Activated T-helper 17 cell treated with anti-CD3 and anti-CD28 coated beads, Interleukin-2, amount 50 U/mL, for 72 hours (primary cell): ENCODE measurements around the gene GABRG3. TPM values are rescaled to one million over a fixed set of nuclear protein-coding genes. Genes with fewer than 3 reads are reported as not detected.

Experiments used
- ATAC-seq: fragments of 150-1000 bp; cut with Tn5 transposase; replicated peaks from 2 replicates; pipeline ENCODE4 v1.10.0; 2021; ENCODE audit warnings: mild to moderate bottlenecking, moderate library complexity
- H3K27ac Mint-ChIP-seq: one replicate; pipeline ENCODE4 v1.8.0; 2022; ENCODE audit warnings: mixed read lengths
- H3K27me3 Mint-ChIP-seq: one replicate; pipeline ENCODE4 v1.8.0; 2022; ENCODE audit warnings: mixed read lengths
- H3K36me3 Mint-ChIP-seq: one replicate; pipeline ENCODE4 v1.8.0; 2022; ENCODE audit warnings: low read depth, mild to moderate bottlenecking, mixed read lengths
- H3K4me1 Mint-ChIP-seq: one replicate; pipeline ENCODE4 v1.8.0; 2022; ENCODE audit warnings: mixed read lengths
- H3K4me3 Mint-ChIP-seq: one replicate; pipeline ENCODE4 v1.8.0; 2022; ENCODE audit warnings: mild to moderate bottlenecking, mixed read lengths
- H3K9me3 Mint-ChIP-seq: one replicate; pipeline ENCODE4 v1.8.0; 2022; ENCODE audit warnings: mixed read lengths
- total RNA-seq, 2 donors: library from RNA; stranded (reverse); gene quantifications; one replicate each; pipeline ENCODE4 v1.2.3, GENCODE V29; 2022

GABRG3 gene
- total RNA-seq, 2 donors from 2014 or later: not detected

DNA sequence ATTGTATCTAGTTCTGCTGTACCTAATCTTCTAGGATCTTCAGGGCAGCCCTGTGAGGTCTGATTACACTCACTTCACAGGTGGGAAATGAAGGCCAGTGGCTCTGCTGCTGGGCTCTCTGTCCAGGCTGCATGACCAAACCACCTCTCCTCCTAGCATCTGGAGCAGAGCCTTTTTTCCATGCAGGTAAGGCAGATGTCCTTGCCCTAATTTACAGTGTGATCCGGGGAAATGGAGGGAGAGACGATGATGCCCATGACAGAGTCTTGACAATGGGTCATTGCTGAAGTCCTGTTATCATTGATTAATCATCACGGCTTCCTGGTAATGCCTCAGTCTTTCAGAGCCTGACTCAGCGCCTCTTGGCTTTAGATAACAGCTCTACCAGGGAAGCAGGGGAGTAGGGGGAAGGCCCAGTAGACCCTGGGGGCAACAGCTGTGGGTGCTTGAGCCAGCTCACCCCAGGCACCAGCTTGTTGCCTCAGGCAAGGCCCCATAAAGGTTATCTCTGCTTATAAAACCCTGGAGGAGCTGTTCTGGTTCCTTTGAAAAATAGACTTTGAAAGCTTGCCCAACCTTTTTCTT lies 153.4 kb downstream of the GABRG3 start:
- Mint-ChIP-seq H3K4me1 (no peaks in the 10 kb centered on the region), H3K27me3 (no peaks in the 10 kb centered on the region), H3K27ac (no peak overlapping the region), H3K36me3 (no peaks in the 10 kb centered on the region), H3K4me3 (no peak overlapping the region), H3K9me3 (peaks cover 17% of the 10 kb centered on the region)
- ATAC-seq: no peak

DNA sequence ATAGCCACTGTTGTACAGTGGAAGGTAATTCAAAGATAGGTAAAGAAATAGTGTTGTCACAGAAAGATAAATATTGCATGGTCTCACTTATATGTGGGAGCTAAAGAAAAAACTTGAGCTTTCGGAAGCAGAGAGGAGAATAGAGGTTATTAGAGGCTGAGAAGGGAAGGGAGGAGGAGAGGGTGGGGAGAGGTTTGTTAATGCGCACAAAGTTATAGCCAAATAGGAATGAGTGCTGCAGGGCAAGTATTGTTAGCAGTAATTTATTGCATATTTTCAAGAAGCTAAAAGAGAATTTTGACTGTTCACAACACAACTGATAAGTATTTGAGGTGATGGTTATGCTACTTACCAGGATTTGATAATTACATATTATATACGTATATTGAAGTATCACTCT lies 154.2 kb downstream of the GABRG3 start:
- Mint-ChIP-seq H3K4me3 (no peak overlapping the region), H3K4me1 (no peaks in the 10 kb centered on the region), H3K36me3 (no peaks in the 10 kb centered on the region), H3K27me3 (no peaks in the 10 kb centered on the region), H3K27ac (no peak overlapping the region), H3K9me3 (peaks cover 17% of the 10 kb centered on the region)
- no peak for ATAC-seq

DNA sequence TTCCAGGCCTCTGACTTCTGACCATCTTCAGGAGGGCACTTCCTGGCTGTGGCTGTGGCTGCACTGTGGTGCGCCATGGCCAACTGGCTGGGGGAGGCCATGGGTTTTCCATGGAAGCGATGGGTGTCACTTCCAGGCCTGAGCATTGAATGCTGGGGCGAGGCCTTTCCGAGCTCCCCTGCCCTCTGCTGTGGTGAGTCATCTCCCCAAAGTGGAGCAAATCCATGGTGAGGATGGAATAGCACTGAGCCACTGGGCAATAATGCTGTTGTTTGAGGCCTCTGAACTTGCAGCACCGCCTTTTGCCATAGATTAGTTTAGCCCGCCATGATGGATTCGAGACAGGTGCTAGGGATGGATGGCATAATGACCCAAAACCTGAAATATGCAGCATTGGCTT lies 155.5 kb downstream of the GABRG3 start:
- Mint-ChIP-seq H3K4me1 (no peaks in the 10 kb centered on the region), H3K9me3 (peaks cover 20% of the 10 kb centered on the region), H3K4me3 (no peak overlapping the region), H3K27ac (no peak overlapping the region), H3K36me3 (no peaks in the 10 kb centered on the region), H3K27me3 (no peaks in the 10 kb centered on the region)
- ATAC-seq: no peak

DNA sequence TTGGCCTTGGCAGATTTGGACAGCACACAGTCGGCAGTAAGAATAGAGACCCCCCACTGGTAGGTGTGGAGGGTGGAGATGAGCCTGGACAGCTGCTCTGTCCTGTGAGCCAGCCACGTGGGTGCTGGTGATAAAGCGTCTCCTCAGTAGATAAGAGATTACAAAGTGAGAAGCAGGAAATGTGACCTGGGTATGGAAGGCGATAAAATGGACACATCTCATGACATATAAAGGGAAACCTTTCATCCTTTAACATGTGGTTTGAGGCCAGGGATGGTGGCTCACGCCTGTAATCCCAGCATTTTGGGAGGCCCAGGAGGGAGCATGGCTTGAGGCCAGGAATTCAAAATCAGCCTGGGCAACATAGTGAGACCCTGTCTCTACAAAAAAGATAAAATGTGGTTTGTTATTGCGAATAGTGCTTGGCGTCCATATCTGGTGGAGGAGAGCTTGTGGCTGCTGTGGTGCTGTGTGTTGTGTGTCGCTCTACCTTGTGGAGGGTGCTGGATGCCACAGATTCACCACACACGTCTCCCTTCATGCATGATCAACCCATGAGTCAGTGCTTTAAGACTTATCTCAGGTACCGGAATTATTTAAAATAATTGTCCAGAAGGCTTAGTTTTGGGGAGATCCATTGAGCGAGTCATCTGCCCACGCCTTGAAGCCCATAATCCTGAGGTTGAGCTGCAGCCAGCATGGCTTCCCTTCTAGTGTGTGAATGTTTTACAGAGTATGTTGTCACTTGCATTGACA lies 157.0 kb downstream of the GABRG3 start:
- H3K27me3 Mint-ChIP-seq: no peaks in the 10 kb centered on the region
- H3K9me3 Mint-ChIP-seq: peaks cover 16% of the 10 kb centered on the region
- ATAC-seq: no peak
- no peak overlapping the region for H3K4me3 Mint-ChIP-seq
- no peaks in the 10 kb centered on the region for H3K4me1 Mint-ChIP-seq
- no peaks in the 10 kb centered on the region for H3K36me3 Mint-ChIP-seq
- no peak overlapping the region for H3K27ac Mint-ChIP-seq

GRCh38 chr15:27133249-27133648 lies 162.3 kb downstream of the GABRG3 start:
- no peak overlapping the region for H3K4me3 Mint-ChIP-seq
- H3K27me3 Mint-ChIP-seq: no peaks in the 10 kb centered on the region
- H3K4me1 Mint-ChIP-seq: no peaks in the 10 kb centered on the region
- H3K36me3 Mint-ChIP-seq: no peaks in the 10 kb centered on the region
- H3K9me3 Mint-ChIP-seq: peaks cover 7% of the 10 kb centered on the region
- ATAC-seq: no peak
- H3K27ac Mint-ChIP-seq: no peak overlapping the region

- H3K4me1 Mint-ChIP-seq: no peaks in the 10 kb centered on the region
- peaks cover 14% of the 10 kb centered on the region for H3K9me3 Mint-ChIP-seq
- no peaks in the 10 kb centered on the region for H3K36me3 Mint-ChIP-seq
- no peak overlapping the region for H3K4me3 Mint-ChIP-seq
- no peak for ATAC-seq
- no peak overlapping the region for H3K27ac Mint-ChIP-seq
- H3K27me3 Mint-ChIP-seq: no peaks in the 10 kb centered on the region
These were observed 163.5 kb downstream of the GABRG3 start for GRCh38 chr15:27134481-27134880.

- Mint-ChIP-seq H3K36me3 (no peaks in the 10 kb centered on the region), H3K4me1 (no peaks in the 10 kb centered on the region), H3K9me3 (peaks cover 14% of the 10 kb centered on the region), H3K27ac (no peak overlapping the region), H3K27me3 (no peaks in the 10 kb centered on the region), H3K4me3 (no peak overlapping the region)
- ATAC-seq: no peak
These were observed 164.2 kb downstream of the GABRG3 start for GRCh38 chr15:27135151-27135550.

GRCh38 chr15:27137127-27137526 lies 166.1 kb downstream of the GABRG3 start:
- no peaks in the 10 kb centered on the region for H3K4me1 Mint-ChIP-seq
- peaks cover 13% of the 10 kb centered on the region for H3K9me3 Mint-ChIP-seq
- no peaks in the 10 kb centered on the region for H3K27me3 Mint-ChIP-seq
- H3K36me3 Mint-ChIP-seq: no peaks in the 10 kb centered on the region
- ATAC-seq: no peak
- no peak overlapping the region for H3K27ac Mint-ChIP-seq
- no peak overlapping the region for H3K4me3 Mint-ChIP-seq

- H3K9me3 Mint-ChIP-seq: peaks cover 16% of the 10 kb centered on the region
- no peak overlapping the region for H3K4me3 Mint-ChIP-seq
- ATAC-seq: no peak
- H3K36me3 Mint-ChIP-seq: no peaks in the 10 kb centered on the region
- H3K27me3 Mint-ChIP-seq: no peaks in the 10 kb centered on the region
- no peaks in the 10 kb centered on the region for H3K4me1 Mint-ChIP-seq
- H3K27ac Mint-ChIP-seq: no peak overlapping the region
These were observed 194.6 kb downstream of the GABRG3 start for GRCh38 chr15:27165590-27165989.

DNA sequence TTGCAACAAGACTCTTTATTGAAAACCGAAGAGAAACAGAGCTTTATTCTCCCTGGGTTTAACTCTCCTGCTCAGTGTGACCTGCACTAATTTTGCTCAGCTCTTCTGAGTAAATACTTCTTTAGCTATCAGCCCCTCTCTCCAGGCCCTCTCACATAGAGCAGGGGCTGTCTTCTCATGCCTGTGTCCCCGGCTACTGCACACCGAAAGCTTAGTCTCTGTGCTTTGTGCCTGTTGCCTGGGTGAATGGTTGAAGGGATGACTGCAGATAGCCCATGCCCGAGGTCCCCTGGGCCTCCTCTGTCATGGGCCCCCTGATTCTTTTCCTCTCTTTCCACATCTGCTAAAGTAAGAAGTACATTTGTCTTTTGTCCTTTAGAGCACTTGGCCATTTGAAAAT lies 195.9 kb downstream of the GABRG3 start:
- Mint-ChIP-seq H3K27me3 (no peaks in the 10 kb centered on the region), H3K4me3 (no peak overlapping the region), H3K9me3 (peaks cover 16% of the 10 kb centered on the region), H3K36me3 (no peaks in the 10 kb centered on the region), H3K4me1 (no peaks in the 10 kb centered on the region), H3K27ac (no peak overlapping the region)
- ATAC-seq: no peak

DNA sequence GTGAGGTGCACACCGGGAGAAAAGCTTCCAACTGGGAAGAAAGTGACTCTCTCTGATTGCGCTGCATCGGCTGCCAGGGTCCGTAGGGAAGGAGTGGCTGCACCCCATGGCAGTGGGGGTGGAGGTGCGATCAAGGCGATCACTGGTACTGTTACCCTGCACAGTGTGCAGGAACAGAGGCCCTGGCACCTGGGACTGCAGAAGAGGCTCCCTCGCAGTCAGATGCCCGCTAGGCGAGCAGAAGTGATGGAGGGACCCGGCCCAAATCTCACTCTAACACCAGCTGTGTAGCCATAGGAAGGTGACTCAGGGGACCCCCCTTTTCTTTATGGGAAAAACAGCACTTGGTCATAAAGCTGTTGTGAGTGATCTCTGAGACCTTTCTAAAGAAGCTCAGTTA lies 196.8 kb downstream of the GABRG3 start:
- H3K4me3 Mint-ChIP-seq: no peak overlapping the region
- no peaks in the 10 kb centered on the region for H3K36me3 Mint-ChIP-seq
- H3K4me1 Mint-ChIP-seq: no peaks in the 10 kb centered on the region
- no peak for ATAC-seq
- H3K9me3 Mint-ChIP-seq: peaks cover 11% of the 10 kb centered on the region
- no peaks in the 10 kb centered on the region for H3K27me3 Mint-ChIP-seq
- no peak overlapping the region for H3K27ac Mint-ChIP-seq

- no peak overlapping the region for H3K4me3 Mint-ChIP-seq
- ATAC-seq: no peak
- no peaks in the 10 kb centered on the region for H3K36me3 Mint-ChIP-seq
- H3K27ac Mint-ChIP-seq: no peak overlapping the region
- no peaks in the 10 kb centered on the region for H3K4me1 Mint-ChIP-seq
- H3K9me3 Mint-ChIP-seq: peaks cover 20% of the 10 kb centered on the region
- no peaks in the 10 kb centered on the region for H3K27me3 Mint-ChIP-seq
These were observed 199.9 kb downstream of the GABRG3 start for GRCh38 chr15:27170851-27171250.

DNA sequence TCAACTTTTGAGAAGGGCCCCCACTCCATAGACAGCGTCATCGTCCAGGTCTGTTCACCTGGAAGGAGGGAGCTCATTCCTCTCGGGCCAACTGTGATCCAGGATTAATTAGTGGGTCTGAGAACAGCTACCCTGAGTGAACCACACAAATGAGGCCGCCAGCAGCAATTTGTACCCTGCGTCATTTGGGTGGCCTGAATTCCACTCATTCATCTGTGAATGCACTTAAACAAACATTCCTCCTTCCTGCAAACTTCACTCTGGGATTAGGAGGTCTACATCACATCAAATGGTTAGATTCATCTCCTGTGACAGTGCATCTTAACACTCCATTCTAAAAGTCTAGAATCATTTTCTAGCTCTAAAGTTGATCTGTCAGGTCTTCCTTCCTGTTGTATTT lies 201.8 kb downstream of the GABRG3 start:
- Mint-ChIP-seq H3K4me1 (no peaks in the 10 kb centered on the region), H3K27me3 (no peaks in the 10 kb centered on the region)
- no peak for ATAC-seq

DNA sequence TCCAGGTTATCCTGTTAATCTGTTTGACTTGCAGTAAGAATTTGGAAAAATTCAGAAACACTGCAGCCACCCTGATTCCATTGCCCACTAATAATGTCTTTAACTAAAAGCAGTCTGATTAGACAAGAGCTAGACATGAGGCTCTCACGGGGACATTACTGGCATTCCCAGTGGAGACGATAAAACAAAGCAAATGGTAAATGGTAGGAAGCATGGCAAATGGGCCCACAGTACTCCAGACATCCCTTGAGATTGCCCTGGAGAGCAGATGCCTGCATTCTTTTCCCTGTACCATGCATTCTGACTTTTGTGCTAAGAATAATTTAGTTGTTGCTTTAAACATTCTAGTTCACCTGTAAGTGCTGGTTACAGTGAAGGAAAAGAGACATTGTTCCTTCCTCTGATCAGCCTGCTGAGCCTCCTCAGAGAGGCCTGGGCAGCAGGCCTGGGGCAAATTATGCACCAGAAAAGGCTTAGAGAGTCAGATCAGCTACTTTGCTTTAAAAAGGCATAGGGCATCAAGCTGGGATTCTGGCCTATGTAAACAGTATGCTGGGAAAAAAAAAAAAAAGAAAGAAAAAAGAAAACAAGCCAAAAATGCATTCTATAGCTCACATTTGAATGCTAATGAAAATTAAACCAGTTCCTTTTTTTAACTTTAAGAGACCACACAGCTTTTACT lies 204.6 kb downstream of the GABRG3 start:
- no peak overlapping the region for H3K4me3 Mint-ChIP-seq
- no peaks in the 10 kb centered on the region for H3K4me1 Mint-ChIP-seq
- no peak overlapping the region for H3K27ac Mint-ChIP-seq
- no peaks in the 10 kb centered on the region for H3K27me3 Mint-ChIP-seq
- peaks cover 26% of the 10 kb centered on the region for H3K9me3 Mint-ChIP-seq
- no peak for ATAC-seq
- H3K36me3 Mint-ChIP-seq: no peaks in the 10 kb centered on the region

More for the DNA sequence above, 201.8 kb downstream of the GABRG3 start:
- peaks cover 29% of the 10 kb centered on the region for H3K9me3 Mint-ChIP-seq
- H3K27ac Mint-ChIP-seq: no peak overlapping the region
- no peak overlapping the region for H3K4me3 Mint-ChIP-seq
- H3K36me3 Mint-ChIP-seq: no peaks in the 10 kb centered on the region

GRCh38 chr15:27176785-27177406 lies 205.9 kb downstream of the GABRG3 start:
- no peaks in the 10 kb centered on the region for H3K36me3 Mint-ChIP-seq
- peaks cover 26% of the 10 kb centered on the region for H3K9me3 Mint-ChIP-seq
- no peaks in the 10 kb centered on the region for H3K27me3 Mint-ChIP-seq
- no peak overlapping the region for H3K27ac Mint-ChIP-seq
- ATAC-seq: no peak
- H3K4me1 Mint-ChIP-seq: no peaks in the 10 kb centered on the region
- no peak overlapping the region for H3K4me3 Mint-ChIP-seq
